Measurements from ENCODE around the gene NME4. TPM values are rescaled to one million over a fixed set of nuclear protein-coding genes. Genes with fewer than 3 reads are reported as not detected.
"Not testable (repeated sequence)": the region's sequence is repeated elsewhere in the genome, so short reads cannot be mapped to it uniquely, and the experiment has no call there.

The NME4 gene
- total RNA-seq, 4 donors from 2014 or later = 31.7 to 65.0 (median 59.7) TPM

DNA sequence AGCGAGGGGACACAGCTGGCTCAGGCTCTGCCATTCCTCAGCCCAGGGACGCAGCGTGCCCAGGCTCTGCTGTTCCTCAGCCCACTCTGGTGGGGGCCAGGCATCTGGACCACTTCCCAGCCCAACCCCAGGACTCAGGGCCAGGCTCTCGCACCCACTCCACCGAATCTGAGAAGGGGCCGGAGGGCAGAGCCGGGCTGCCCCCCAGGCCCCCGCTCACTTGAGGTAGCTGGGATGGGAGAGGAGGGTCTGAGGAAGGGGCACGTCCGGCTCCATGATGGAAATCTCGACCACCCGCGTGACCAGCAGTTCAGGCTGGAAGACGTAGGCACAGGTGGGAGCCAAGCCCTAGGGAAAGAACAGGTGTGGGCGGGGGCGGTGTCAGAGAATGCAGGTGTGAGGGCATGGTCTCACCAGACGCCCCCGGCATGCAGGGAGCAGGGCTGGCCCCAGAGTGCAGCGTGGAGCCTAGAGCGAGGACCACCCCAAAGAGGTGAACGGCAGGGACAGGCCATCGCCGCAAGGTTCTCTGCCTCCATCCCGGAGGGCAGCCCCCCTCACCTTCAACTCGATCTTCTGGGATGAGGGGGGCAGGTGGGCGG is 20.1 kb upstream of the NME4 start:
- Histone ChIP-seq H3K27ac (no peak overlapping the region), H3K36me3 (peaks cover 7 to 33% of the 10 kb centered on the region in 2 donors), H3K27me3 (no peaks in the 10 kb centered on the region), H3K4me1 (peaks cover 17 to 21% of the 10 kb centered on the region in 2 donors), H3K9me3 (no peaks in the 10 kb centered on the region), H3K4me3 (replicated peaks in 1 of 3) (no peak overlapping the region)
- TF ChIP-seq CTCF (IDR thresholded peaks at IDR 0.05) = no peak
- TF ChIP-seq POLR2A (IDR thresholded peaks at IDR 0.05) = no peak
- no peak for DNase-seq
- 94 to 96% methylated on average over 22 to 25 of the region's 26 CpGs for WGBS, 2 donors
- intact Hi-C loops (cut with DNase I) = no loop called here

- intact Hi-C loops (cut with DNase I) = no loop called here
- TF ChIP-seq POLR2A (IDR thresholded peaks at IDR 0.05) = no peak
- no peak for TF ChIP-seq CTCF (IDR thresholded peaks at IDR 0.05)
- peaks cover 7 to 33% of the 10 kb centered on the region in 2 donors for H3K36me3 ChIP-seq
- H3K9me3 ChIP-seq = no peaks in the 10 kb centered on the region
- peaks cover 17 to 21% of the 10 kb centered on the region in 2 donors for H3K4me1 ChIP-seq
- DNase-seq = no peak
- no peak overlapping the region for H3K27ac ChIP-seq
- WGBS, 2 donors = 89 to 93% methylated on average over 38 to 40 of the region's 42 CpGs
- no peak overlapping the region for H3K4me3 ChIP-seq (replicated peaks in 1 of 3)
- H3K27me3 ChIP-seq = no peaks in the 10 kb centered on the region
Observed at GRCh38 chr16:377419-377951, 19.5 kb upstream of the NME4 start.

DNA sequence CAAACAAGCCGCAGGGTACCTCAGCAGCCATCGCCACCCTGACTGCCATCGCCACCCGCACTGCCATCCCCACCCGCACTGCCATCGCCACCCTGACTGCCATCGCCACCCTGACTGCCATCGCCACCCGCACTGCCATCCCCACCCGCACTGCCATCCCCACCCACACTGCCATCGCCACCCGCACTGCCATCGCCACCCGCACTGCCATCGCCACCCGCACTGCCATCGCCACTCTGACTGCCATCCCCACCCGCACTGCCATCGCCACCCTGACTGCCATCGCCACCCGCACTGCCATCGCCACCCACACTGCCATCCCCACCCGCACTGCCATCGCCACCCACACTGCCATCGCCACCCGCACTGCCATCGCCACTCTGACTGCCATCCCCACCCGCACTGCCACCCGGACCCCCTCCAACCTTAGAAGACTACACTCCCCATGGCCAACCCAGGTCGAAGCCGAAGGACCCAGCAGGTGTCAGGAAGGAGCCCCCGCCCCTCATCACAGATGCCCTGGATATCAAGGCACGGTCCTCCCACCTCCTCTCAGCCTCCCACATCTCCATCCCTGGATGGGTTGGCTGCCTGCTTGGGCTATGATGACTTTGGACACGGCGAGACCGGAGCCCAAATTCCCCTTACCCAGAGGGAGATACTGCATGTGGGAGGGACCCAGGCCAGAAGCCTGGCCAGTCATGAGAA is 18.7 kb upstream of the NME4 start:
- Histone ChIP-seq H3K27ac (peak overlapping the region in 1 of 3 donors; percentile 30), H3K36me3 (peaks cover 7 to 33% of the 10 kb centered on the region in 2 donors), H3K4me1 (peaks cover 23% of the 10 kb centered on the region in 2 donors)
- 92% methylated on average over 27 to 32 of the region's 36 CpGs for WGBS, 2 donors
- intact Hi-C loops (cut with DNase I); H3K27me3 ChIP-seq; H3K9me3 ChIP-seq; H3K4me3 ChIP-seq (replicated peaks in 1 of 3); DNase-seq: not testable (repeated sequence)

DNA sequence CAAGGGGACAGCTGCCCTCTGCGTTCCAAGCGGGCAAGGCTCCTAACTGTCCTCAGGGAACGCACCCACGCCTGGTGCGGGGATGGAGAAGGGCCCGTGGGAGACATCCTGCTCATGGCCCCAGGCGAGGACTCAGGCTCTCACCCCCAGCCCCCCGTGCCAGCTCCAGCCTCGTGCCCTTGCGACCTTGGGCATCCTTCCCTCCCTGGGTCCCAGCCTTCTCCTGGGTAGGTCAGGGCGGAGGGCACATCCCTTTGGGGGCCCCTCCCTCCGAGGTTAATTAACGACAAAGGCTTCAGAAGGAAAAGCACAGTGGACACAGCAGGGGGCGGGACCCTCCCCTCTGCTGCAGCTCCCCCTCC is 18.2 kb upstream of the NME4 start:
- H3K4me1 ChIP-seq = peaks cover 28 to 29% of the 10 kb centered on the region in 2 donors
- H3K36me3 ChIP-seq = peaks cover 7 to 32% of the 10 kb centered on the region in 2 donors
- H3K27ac ChIP-seq = peak overlapping the region in 1 of 3 donors; percentile 30
- 48 to 73% methylated on average over 6 to 8 of the region's 14 CpGs for WGBS, 2 donors
- TF ChIP-seq CTCF (IDR thresholded peaks at IDR 0.05) = no peak
- no peak for TF ChIP-seq POLR2A (IDR thresholded peaks at IDR 0.05)
- intact Hi-C loops (cut with DNase I) = no loop called here
- H3K9me3 ChIP-seq = no peaks in the 10 kb centered on the region
- DNase-seq = no peak
- H3K27me3 ChIP-seq = no peaks in the 10 kb centered on the region
- no peak overlapping the region for H3K4me3 ChIP-seq (replicated peaks in 1 of 3)

- H3K27ac ChIP-seq = peak overlapping the region; percentile 26 to 57 (median 54)
- H3K9me3 ChIP-seq = no peaks in the 10 kb centered on the region
- intact Hi-C loops (cut with DNase I) = no loop called here
- peaks cover 28 to 33% of the 10 kb centered on the region in 2 donors for H3K4me1 ChIP-seq
- H3K27me3 ChIP-seq = no peaks in the 10 kb centered on the region
- TF ChIP-seq POLR2A (IDR thresholded peaks at IDR 0.05) (peak in 1 of 2 donors; percentile 26), CTCF (IDR thresholded peaks at IDR 0.05) (no peak)
- H3K36me3 ChIP-seq = peaks cover 7 to 26% of the 10 kb centered on the region in 2 donors
- no peak overlapping the region for H3K4me3 ChIP-seq (replicated peaks in 1 of 3)
- WGBS, 2 donors = 53 to 54% methylated on average over 5 to 12 of the region's 16 CpGs
- peak; percentile 98 to 99 for DNase-seq
Observed at GRCh38 chr16:379183-379960, 17.6 kb upstream of the NME4 start.

Measured in thyroid gland (tissue), 4 donors.